ENCODE data around the gene CCDC71. TPM values are rescaled to one million over a fixed set of nuclear protein-coding genes. Genes with fewer than 3 reads are reported as not detected.

The CCDC71 gene
- total and polyA plus RNA-seq, 9 of the 15 experiments (the other 6 are each of a cell fraction or from before 2014, with no cell fraction given), result 0.13 to 19.3 (median 14.3) TPM

DNA sequence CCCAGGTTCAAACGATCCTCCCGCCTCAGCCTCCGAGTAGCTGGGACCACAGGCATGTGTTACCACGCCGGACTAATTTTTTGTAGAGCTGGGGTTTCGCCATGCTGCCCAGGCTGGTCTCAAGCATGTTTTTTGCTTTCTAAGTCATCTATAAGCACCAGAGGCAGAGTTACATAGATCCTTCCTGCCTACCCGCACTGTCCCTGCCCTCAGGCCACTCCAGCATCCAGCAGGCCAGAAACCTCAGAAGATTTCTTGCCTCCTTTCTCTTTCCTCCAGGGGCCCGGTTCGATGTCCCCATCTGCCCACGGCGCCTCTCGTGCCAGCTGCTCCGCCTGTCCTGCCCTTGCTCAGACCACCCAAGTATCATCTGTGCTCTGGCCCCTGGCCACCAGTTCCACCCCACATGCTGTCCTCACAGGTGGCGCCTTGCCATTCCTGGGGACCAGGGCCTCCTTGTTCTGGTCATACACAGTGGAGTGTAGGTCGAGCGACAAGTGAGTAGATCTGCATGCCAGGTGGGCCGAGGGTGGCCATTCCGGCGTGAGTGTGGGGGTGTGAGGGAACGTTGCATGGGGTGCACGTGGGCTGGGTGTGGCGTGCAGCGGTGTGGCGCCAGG, 32.6 kb upstream of the CCDC71 start:
- H3K9ac ChIP-seq (ENCODE audit: insufficient read depth in 1 of 2, low read depth in 2 of 2, low read length in 2 of 2), result no peak overlapping the region
- ATAC-seq, result no peak
- no peak overlapping the region for H2AFZ ChIP-seq (ENCODE audit: low read depth, low read length)
- no peak overlapping the region for H3K4me3 ChIP-seq
- no peaks in the 10 kb centered on the region for H3K9me3 ChIP-seq (replicated peaks; ENCODE audit: control insufficient read depth, insufficient read depth, low read depth, low read length)
- H3K27ac ChIP-seq (ENCODE audit: extremely low read depth, low read depth, low read length), result no peak overlapping the region
- POLR2A ChIA-PET, result no interaction called here
- DNase-seq (ENCODE audit: extremely low read depth in 1 of 4, low spot score in 3 of 4), result no peak
- BruUV-seq (replicated peaks), result no TSS peak
- intact Hi-C loops (cut with micrococcal nuclease), result no loop called here
- WGBS (ENCODE audit: insufficient coverage, low coverage, missing lambda C conversion rate), result 61% methylated on average over 17 of the region's 24 CpGs
- FAIRE-seq, result no peak
- in situ Hi-C loops (cut with MboI), result no loop called here
- H3K4me2 ChIP-seq (ENCODE audit: insufficient read depth, low read length), result no peak overlapping the region
- CTCF ChIA-PET (ENCODE audit: low intra/inter-chr PET ratio), result no interaction called here
- peaks cover 0 to 7% of the 10 kb centered on the region in 2 experiments; a peak in 1 of 5 replicates for H3K4me1 ChIP-seq (replicated peaks in 1 of 2; ENCODE audit: control insufficient read depth in 2 of 2, insufficient read depth in 2 of 2, low read length in 2 of 2)
- H3K36me3 ChIP-seq (ENCODE audit: control insufficient read depth, insufficient read depth, low read length), result no peaks in the 10 kb centered on the region
- no peaks in the 10 kb centered on the region for H3K27me3 ChIP-seq (ENCODE audit: control insufficient read depth in 2 of 2, insufficient read depth in 2 of 2, low read length in 2 of 2)
- H3K9me1 ChIP-seq (ENCODE audit: control insufficient read depth, insufficient read depth, low read length), result no peaks in the 10 kb centered on the region
- no peaks in the 10 kb centered on the region for H3K79me2 ChIP-seq (ENCODE audit: control insufficient read depth, insufficient read depth, low read length)
- no peaks in the 10 kb centered on the region for H4K20me1 ChIP-seq (replicated peaks; ENCODE audit: control insufficient read depth, insufficient read depth, low read length)
- TF ChIP-seq KDM4B (IDR thresholded peaks at IDR 0.05; ENCODE audit: borderline replicate concordance in 2 of 2, low read depth in 1 of 2), result no peak
- no peak for TF ChIP-seq ZBTB8A (IDR thresholded peaks at IDR 0.05; ENCODE audit: partially characterized antibody)
- TF ChIP-seq MAZ (CRISPR knock-in tag; conservative IDR thresholded peaks at IDR 0.05 in 1 of 2, IDR thresholded peaks at IDR 0.05 in 1 of 2), result no peak
- no peak for TF ChIP-seq ELF2 (CRISPR knock-in tag; IDR thresholded peaks at IDR 0.05)
- TF ChIP-seq, protein P1, sequence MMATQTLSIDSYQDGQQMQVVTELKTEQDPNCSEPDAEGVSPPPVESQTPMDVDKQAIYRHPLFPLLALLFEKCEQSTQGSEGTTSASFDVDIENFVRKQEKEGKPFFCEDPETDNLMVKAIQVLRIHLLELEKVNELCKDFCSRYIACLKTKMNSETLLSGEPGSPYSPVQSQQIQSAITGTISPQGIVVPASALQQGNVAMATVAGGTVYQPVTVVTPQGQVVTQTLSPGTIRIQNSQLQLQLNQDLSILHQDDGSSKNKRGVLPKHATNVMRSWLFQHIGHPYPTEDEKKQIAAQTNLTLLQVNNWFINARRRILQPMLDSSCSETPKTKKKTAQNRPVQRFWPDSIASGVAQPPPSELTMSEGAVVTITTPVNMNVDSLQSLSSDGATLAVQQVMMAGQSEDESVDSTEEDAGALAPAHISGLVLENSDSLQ (IDR thresholded peaks at IDR 0.05), result no peak
- TF ChIP-seq ZNF311 (CRISPR knock-in tag; IDR thresholded peaks at IDR 0.05), result no peak
- no peak for TF ChIP-seq MTA1 (IDR thresholded peaks at IDR 0.05; ENCODE audit: borderline replicate concordance)
- TF ChIP-seq, protein P2, sequence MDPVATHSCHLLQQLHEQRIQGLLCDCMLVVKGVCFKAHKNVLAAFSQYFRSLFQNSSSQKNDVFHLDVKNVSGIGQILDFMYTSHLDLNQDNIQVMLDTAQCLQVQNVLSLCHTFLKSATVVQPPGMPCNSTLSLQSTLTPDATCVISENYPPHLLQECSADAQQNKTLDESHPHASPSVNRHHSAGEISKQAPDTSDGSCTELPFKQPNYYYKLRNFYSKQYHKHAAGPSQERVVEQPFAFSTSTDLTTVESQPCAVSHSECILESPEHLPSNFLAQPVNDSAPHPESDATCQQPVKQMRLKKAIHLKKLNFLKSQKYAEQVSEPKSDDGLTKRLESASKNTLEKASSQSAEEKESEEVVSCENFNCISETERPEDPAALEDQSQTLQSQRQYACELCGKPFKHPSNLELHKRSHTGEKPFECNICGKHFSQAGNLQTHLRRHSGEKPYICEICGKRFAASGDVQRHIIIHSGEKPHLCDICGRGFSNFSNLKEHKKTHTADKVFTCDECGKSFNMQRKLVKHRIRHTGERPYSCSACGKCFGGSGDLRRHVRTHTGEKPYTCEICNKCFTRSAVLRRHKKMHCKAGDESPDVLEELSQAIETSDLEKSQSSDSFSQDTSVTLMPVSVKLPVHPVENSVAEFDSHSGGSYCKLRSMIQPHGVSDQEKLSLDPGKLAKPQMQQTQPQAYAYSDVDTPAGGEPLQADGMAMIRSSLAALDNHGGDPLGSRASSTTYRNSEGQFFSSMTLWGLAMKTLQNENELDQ (CRISPR knock-in tag; IDR thresholded peaks at IDR 0.05; ENCODE audit: borderline replicate concordance), result no peak
- TF ChIP-seq ZNF766 (CRISPR knock-in tag; conservative IDR thresholded peaks at IDR 0.05), result no peak
- TF ChIP-seq ZNF12 (CRISPR knock-in tag; IDR thresholded peaks at IDR 0.05), result no peak
- no peak for TF ChIP-seq NEUROD1 (IDR thresholded peaks at IDR 0.05; ENCODE audit: borderline replicate concordance, low read depth, low read length, partially characterized antibody)
- TF ChIP-seq POLR2AphosphoS2 (IDR thresholded peaks at IDR 0.05; ENCODE audit: low read length), result no peak
- no peak for TF ChIP-seq KLF13 (tag; IDR thresholded peaks at IDR 0.05; ENCODE audit: borderline replicate concordance, low read depth)
- TF ChIP-seq FOS (IDR thresholded peaks at IDR 0.05; ENCODE audit: extremely low read depth, insufficient read length), result no peak
